Activated CD4-positive, alpha-beta memory T cell treated with anti-CD3 and anti-CD28 coated beads for 36 hours (primary cell): Measurements from ENCODE around the gene FBXL3. TPM values are rescaled to one million over a fixed set of nuclear protein-coding genes. Genes with fewer than 3 reads are reported as not detected.
A peak's percentile ranks its signal among the peaks of the same experiment; 100 is the strongest.

ENCODE experiments used
- CTCF ChIA-PET: fragments of 350-600 bp; sonication (Branson Sonifier 250); formaldehyde crosslinking; loops from one replicate; lab custom pipeline; 2021; ENCODE audit warnings: antibody characterized with exemption, inconsistent platforms; lab: Charles Lee
- POLR2A ChIA-PET: fragments of 350-600 bp; sonication (Branson Sonifier 250); formaldehyde crosslinking; loops from one replicate; lab custom pipeline; 2021; ENCODE audit warnings: antibody characterized with exemption; lab: Charles Lee
- DNase-seq: peaks from one replicate; pipeline ENCODE4 v3.0.0-alpha.2; 2020
- H3K27ac Mint-ChIP-seq: one replicate; pipeline ENCODE4 v1.8.0; 2021; ENCODE audit warnings: mixed read lengths
- H3K27me3 Mint-ChIP-seq: one replicate; pipeline ENCODE4 v1.8.0; 2021; ENCODE audit warnings: mixed read lengths
- H3K36me3 Mint-ChIP-seq: one replicate; pipeline ENCODE4 v1.8.0; 2021; ENCODE audit warnings: mixed read lengths
- H3K4me1 Mint-ChIP-seq: one replicate; pipeline ENCODE4 v1.8.0; 2021; ENCODE audit warnings: low read depth, mixed read lengths
- H3K4me3 Mint-ChIP-seq: one replicate; pipeline ENCODE4 v1.8.0; 2021; ENCODE audit warnings: mild to moderate bottlenecking, mixed read lengths
- H3K9me3 Mint-ChIP-seq: one replicate; pipeline ENCODE4 v1.8.0; 2021; ENCODE audit warnings: mixed read lengths
- intact Hi-C: fragments of 100-400 bp; cut with micrococcal nuclease; formaldehyde crosslinking; loops from one replicate; pipeline ENCODE4 v1.15.1; 2023
- total RNA-seq, 2 experiments: library from RNA; stranded (reverse); gene quantifications; one replicate each; pipeline ENCODE4 v1.2.3, GENCODE V29; 2021

FBXL3 gene
- total RNA-seq, 2 experiments from 2014 or later: 35.6 to 35.7 TPM

GRCh38 chr13:77001963-77002587, 24.9 kb downstream of the FBXL3 start:
- Mint-ChIP-seq H3K36me3 (peaks cover 29% of the 10 kb centered on the region), H3K4me1 (peaks cover 34% of the 10 kb centered on the region), H3K27me3 (no peaks in the 10 kb centered on the region), H3K9me3 (no peaks in the 10 kb centered on the region), H3K27ac (peak overlapping the region; percentile 61), H3K4me3 (no peak overlapping the region)
- POLR2A ChIA-PET: interaction anchor here (1.2 to 1.8 kb wide), 3 partner anchors 9 to 24 kb away, joined by 3 to 10 read pairs (median 4); partner anchors contain the start of gene FBXL3
- CTCF ChIA-PET: interaction anchor here (0.9 to 2.1 kb wide), 7 partner anchors 10 to 476 kb away, joined by 3 to 21 read pairs (median 6); partner anchors contain the start of gene CLN5
- intact Hi-C loops: loop anchor here (1.0 kb wide), 1 partner anchor 10 kb away; the partner anchor contains the start of gene CLN5
- no peak for DNase-seq

DNA sequence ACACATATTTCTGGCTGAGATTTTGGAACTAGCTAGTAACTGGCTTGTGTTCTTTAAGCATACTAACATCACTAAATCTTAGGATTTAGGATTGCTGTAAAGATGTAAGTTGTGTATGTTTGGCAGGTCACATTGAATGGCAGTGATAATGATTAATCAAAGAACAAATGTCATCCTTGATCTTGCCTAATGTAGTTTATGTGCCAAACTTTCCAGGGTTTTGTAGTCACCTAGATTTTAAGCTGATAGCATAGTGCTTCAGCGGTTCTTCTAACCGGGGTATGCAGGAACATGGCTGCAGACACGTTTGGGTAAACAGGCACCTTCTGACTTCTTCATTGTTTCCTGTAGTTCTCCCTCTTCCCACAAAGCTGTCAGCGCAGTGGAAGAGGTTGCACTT, 25.4 kb downstream of the FBXL3 start:
- no peak for DNase-seq
- intact Hi-C loops: no loop called here
- H3K4me3 Mint-ChIP-seq: no peak overlapping the region
- H3K27ac Mint-ChIP-seq: peak overlapping the region; percentile 61
- ChIA-PET CTCF (interaction anchor here (0.9 to 2.1 kb wide), 7 partner anchors 9 to 476 kb away, joined by 3 to 21 read pairs (median 6); partner anchors contain the start of gene CLN5), POLR2A (interaction anchor here (1.2 to 1.8 kb wide), 3 partner anchors 9 to 25 kb away, joined by 3 to 10 read pairs (median 4); partner anchors contain the start of gene FBXL3)
- H3K27me3 Mint-ChIP-seq: no peaks in the 10 kb centered on the region
- peaks cover 31% of the 10 kb centered on the region for H3K36me3 Mint-ChIP-seq
- H3K9me3 Mint-ChIP-seq: no peaks in the 10 kb centered on the region
- H3K4me1 Mint-ChIP-seq: peaks cover 32% of the 10 kb centered on the region

- no peaks in the 10 kb centered on the region for H3K9me3 Mint-ChIP-seq
- ChIA-PET POLR2A (interaction anchor here (1.8 kb wide), 1 partner anchor 8 kb away, joined by 10 read pairs; no protein-coding TSS in a partner anchor), CTCF (no interaction called here)
- H3K27ac Mint-ChIP-seq: no peak overlapping the region
- H3K4me3 Mint-ChIP-seq: no peak overlapping the region
- H3K36me3 Mint-ChIP-seq: peaks cover 37% of the 10 kb centered on the region
- DNase-seq: no peak
- intact Hi-C loops: no loop called here
- no peaks in the 10 kb centered on the region for H3K27me3 Mint-ChIP-seq
- peaks cover 28% of the 10 kb centered on the region for H3K4me1 Mint-ChIP-seq
Measured at GRCh38 chr13:77000475-77000874, 26.5 kb downstream of the FBXL3 start.

- Mint-ChIP-seq H3K27me3 (no peaks in the 10 kb centered on the region), H3K4me1 (peaks cover 43% of the 10 kb centered on the region), H3K36me3 (peaks cover 36% of the 10 kb centered on the region), H3K4me3 (peak overlapping the region; percentile 1), H3K9me3 (no peaks in the 10 kb centered on the region), H3K27ac (no peak overlapping the region)
- ChIA-PET POLR2A (interaction anchor here (5.5 kb wide), 1 partner anchor 32 kb away, joined by 54 read pairs; the partner anchor contains the start of gene FBXL3), CTCF (no interaction called here)
- intact Hi-C loops: loop anchor here (10.0 kb wide), 1 partner anchor 701 kb away; the partner anchor contains the start of gene SLAIN1
- no peak for DNase-seq
Measured at GRCh38 chr13:76994281-76994680, 32.7 kb downstream of the FBXL3 start.

GRCh38 chr13:76993473-76993872, 33.5 kb downstream of the FBXL3 start:
- H3K4me3 Mint-ChIP-seq: peak overlapping the region; percentile 94
- DNase-seq: no peak
- CTCF ChIA-PET: interaction anchor here (1.4 to 2.7 kb wide), 3 partner anchors 8 to 23 kb away, joined by 4 to 21 read pairs (median 6); no protein-coding TSS in a partner anchor
- H3K9me3 Mint-ChIP-seq: no peaks in the 10 kb centered on the region
- H3K27ac Mint-ChIP-seq: peak overlapping the region; percentile 99
- peaks cover 29% of the 10 kb centered on the region for H3K36me3 Mint-ChIP-seq
- no peaks in the 10 kb centered on the region for H3K27me3 Mint-ChIP-seq
- intact Hi-C loops: loop anchor here (10.0 kb wide), 1 partner anchor 701 kb away; the partner anchor contains the start of gene SLAIN1
- peaks cover 41% of the 10 kb centered on the region for H3K4me1 Mint-ChIP-seq
- POLR2A ChIA-PET: interaction anchor here (1.0 to 5.5 kb wide), 5 partner anchors 8 to 108 kb away, joined by 4 to 54 read pairs (median 8); partner anchors contain the start of genes FBXL3 and KCTD12

- no peaks in the 10 kb centered on the region for H3K9me3 Mint-ChIP-seq
- POLR2A ChIA-PET: interaction anchor here (0.8 to 5.5 kb wide), 7 partner anchors 9 to 396 kb away, joined by 3 to 54 read pairs (median 5); partner anchors contain the start of genes FBXL3 and KCTD12
- H3K4me1 Mint-ChIP-seq: peaks cover 41% of the 10 kb centered on the region
- intact Hi-C loops: loop anchor here (10.0 kb wide), 1 partner anchor 702 kb away; the partner anchor contains the start of gene SLAIN1
- peak overlapping the region; percentile 99 for H3K27ac Mint-ChIP-seq
- peaks cover 25% of the 10 kb centered on the region for H3K36me3 Mint-ChIP-seq
- no peaks in the 10 kb centered on the region for H3K27me3 Mint-ChIP-seq
- CTCF ChIA-PET: interaction anchor here (0.6 to 2.7 kb wide), 5 partner anchors 9 to 569 kb away, joined by 3 to 21 read pairs (median 4); no protein-coding TSS in a partner anchor
- DNase-seq: peak; percentile 18
- peak overlapping the region; percentile 94 for H3K4me3 Mint-ChIP-seq
Measured at GRCh38 chr13:76993021-76993420, 33.9 kb downstream of the FBXL3 start.

DNA sequence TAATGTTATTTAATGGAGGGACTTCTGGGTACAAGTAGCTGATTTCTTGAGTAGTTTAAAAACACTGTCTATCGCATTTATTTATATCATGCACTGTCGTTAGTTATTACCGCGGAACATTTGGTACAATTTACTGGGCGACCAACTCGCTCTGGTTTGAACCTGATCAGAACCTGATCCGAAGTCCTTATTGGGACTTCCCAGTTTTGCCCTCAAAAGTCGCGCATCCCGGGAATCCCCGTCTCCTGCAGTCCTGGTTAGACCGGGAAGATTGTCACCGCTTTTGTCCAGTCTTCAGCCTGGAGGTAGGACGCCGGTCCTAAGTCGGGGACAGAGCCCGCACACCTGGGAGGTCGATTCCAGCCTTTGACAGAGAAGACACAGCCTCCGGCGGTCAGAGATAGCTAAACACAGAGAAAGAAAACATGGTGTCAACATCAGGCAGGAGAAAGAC, 34.4 kb downstream of the FBXL3 start:
- intact Hi-C loops: loop anchor here (1.0 to 10.0 kb wide), 4 partner anchors 10 to 702 kb away; partner anchors contain the start of genes FBXL3, KCTD12 and SLAIN1
- Mint-ChIP-seq H3K4me1 (peaks cover 41% of the 10 kb centered on the region), H3K36me3 (peaks cover 22% of the 10 kb centered on the region), H3K27me3 (no peaks in the 10 kb centered on the region), H3K4me3 (peak overlapping the region; percentile 94), H3K9me3 (no peaks in the 10 kb centered on the region), H3K27ac (peak overlapping the region; percentile 99)
- peak; percentile 35 for DNase-seq
- ChIA-PET POLR2A (interaction anchor here (0.8 to 5.5 kb wide), 7 partner anchors 9 to 397 kb away, joined by 3 to 54 read pairs (median 5); partner anchors contain the start of genes FBXL3 and KCTD12), CTCF (interaction anchor here (0.6 to 2.7 kb wide), 5 partner anchors 8 to 570 kb away, joined by 3 to 21 read pairs (median 4); no protein-coding TSS in a partner anchor)

GRCh38 chr13:76991796-76992547, 35.0 kb downstream of the FBXL3 start, which contains the start of gene CLN5:
TSS of gene CLN5 (plus strand) at chr13:76992081. CDS start at chr13:76992099, 18 bp downstream.
- ChIA-PET CTCF (interaction anchor here (0.6 to 2.7 kb wide), 7 partner anchors 10 to 33 kb away, joined by 3 to 21 read pairs (median 5); no protein-coding TSS in a partner anchor), POLR2A (interaction anchor here (0.6 to 5.5 kb wide), 11 partner anchors 10 to 438 kb away, joined by 3 to 54 read pairs (median 5); partner anchors contain the start of genes FBXL3, KCTD12 and MYCBP2)
- peak; percentile 97 for DNase-seq
- Mint-ChIP-seq H3K4me3 (peak within 1 kb of the TSS; percentile 94), H3K36me3 (peaks cover 19% of the 10 kb centered on the region), H3K27me3 (peaks cover 1% of the 10 kb centered on the region), H3K4me1 (peaks cover 41% of the 10 kb centered on the region), H3K27ac (peak within 1 kb of the TSS; percentile 99), H3K9me3 (no peaks in the 10 kb centered on the region)
- intact Hi-C loops: loop anchor here (1.0 to 10.0 kb wide), 8 partner anchors 10 to 703 kb away; partner anchors contain the start of genes FBXL3, KCTD12, MYCBP2 and SLAIN1

GRCh38 chr13:76991432-76991795, 35.5 kb downstream of the FBXL3 start:
- Mint-ChIP-seq H3K4me1 (peaks cover 42% of the 10 kb centered on the region), H3K27me3 (peaks cover 2% of the 10 kb centered on the region), H3K36me3 (peaks cover 14% of the 10 kb centered on the region), H3K9me3 (no peaks in the 10 kb centered on the region), H3K4me3 (peak overlapping the region; percentile 94), H3K27ac (peak overlapping the region; percentile 99)
- DNase-seq: peak; percentile 90
- ChIA-PET POLR2A (interaction anchor here (0.6 to 5.5 kb wide), 9 partner anchors 10 to 438 kb away, joined by 3 to 54 read pairs (median 4); partner anchors contain the start of genes FBXL3 and MYCBP2), CTCF (interaction anchor here (0.6 to 2.7 kb wide), 6 partner anchors 10 to 106 kb away, joined by 3 to 21 read pairs (median 4); no protein-coding TSS in a partner anchor)
- intact Hi-C loops: loop anchor here (1.0 to 10.0 kb wide), 5 partner anchors 18 to 703 kb away; partner anchors contain the start of genes MYCBP2 and SLAIN1

DNA sequence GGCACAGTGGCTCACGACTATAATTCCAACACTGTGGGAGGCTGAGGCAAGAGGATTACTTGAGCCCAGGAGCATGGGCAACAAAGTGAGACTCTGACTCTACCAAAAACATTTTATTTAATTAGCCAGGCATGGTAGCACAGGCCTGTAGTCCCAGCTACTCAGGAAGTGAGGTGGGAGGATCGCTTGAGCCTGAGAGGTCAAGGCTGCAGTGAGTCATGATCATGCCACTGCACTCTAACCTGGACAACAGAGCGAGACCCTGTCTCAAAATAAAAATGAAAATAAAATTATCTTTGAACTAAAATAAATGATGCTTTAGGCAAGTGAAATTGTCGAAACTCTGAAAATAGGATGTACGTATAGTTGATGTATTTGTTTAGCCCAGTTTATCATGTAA, 43.3 kb downstream of the FBXL3 start:
- CTCF ChIA-PET: no interaction called here

More for the DNA sequence above, 43.3 kb downstream of the FBXL3 start:
- no peaks in the 10 kb centered on the region for H3K9me3 Mint-ChIP-seq
- intact Hi-C loops: loop anchor here (2.0 kb wide), 1 partner anchor 1109 kb away; no protein-coding TSS in a partner anchor
- POLR2A ChIA-PET: no interaction called here
- H3K36me3 Mint-ChIP-seq: no peaks in the 10 kb centered on the region
- H3K27me3 Mint-ChIP-seq: peaks cover 23% of the 10 kb centered on the region
- H3K4me1 Mint-ChIP-seq: peaks cover 4% of the 10 kb centered on the region
- no peak overlapping the region for H3K27ac Mint-ChIP-seq
- no peak overlapping the region for H3K4me3 Mint-ChIP-seq
- no peak for DNase-seq
